Inflammatory macrophage (primary cell): ENCODE measurements around the gene ARHGAP31.
"Not testable (repeated sequence)": the region's sequence is repeated elsewhere in the genome, so short reads cannot be mapped to it uniquely, and the experiment has no call there.

Source experiments
- DNase-seq, 2 donors: peaks; one replicate each; pipeline ENCODE4 v3.0.0-alpha.2; 2020 to 2022
- total RNA-seq, 18 experiments: gene quantifications; one replicate each; lab custom pipeline; 2026; ENCODE audit warnings: mixed read lengths in 6 of 18, inconsistent platforms in 2 of 18; lab: John Stamatoyannopoulos, UW

Gene ARHGAP31, protein sequence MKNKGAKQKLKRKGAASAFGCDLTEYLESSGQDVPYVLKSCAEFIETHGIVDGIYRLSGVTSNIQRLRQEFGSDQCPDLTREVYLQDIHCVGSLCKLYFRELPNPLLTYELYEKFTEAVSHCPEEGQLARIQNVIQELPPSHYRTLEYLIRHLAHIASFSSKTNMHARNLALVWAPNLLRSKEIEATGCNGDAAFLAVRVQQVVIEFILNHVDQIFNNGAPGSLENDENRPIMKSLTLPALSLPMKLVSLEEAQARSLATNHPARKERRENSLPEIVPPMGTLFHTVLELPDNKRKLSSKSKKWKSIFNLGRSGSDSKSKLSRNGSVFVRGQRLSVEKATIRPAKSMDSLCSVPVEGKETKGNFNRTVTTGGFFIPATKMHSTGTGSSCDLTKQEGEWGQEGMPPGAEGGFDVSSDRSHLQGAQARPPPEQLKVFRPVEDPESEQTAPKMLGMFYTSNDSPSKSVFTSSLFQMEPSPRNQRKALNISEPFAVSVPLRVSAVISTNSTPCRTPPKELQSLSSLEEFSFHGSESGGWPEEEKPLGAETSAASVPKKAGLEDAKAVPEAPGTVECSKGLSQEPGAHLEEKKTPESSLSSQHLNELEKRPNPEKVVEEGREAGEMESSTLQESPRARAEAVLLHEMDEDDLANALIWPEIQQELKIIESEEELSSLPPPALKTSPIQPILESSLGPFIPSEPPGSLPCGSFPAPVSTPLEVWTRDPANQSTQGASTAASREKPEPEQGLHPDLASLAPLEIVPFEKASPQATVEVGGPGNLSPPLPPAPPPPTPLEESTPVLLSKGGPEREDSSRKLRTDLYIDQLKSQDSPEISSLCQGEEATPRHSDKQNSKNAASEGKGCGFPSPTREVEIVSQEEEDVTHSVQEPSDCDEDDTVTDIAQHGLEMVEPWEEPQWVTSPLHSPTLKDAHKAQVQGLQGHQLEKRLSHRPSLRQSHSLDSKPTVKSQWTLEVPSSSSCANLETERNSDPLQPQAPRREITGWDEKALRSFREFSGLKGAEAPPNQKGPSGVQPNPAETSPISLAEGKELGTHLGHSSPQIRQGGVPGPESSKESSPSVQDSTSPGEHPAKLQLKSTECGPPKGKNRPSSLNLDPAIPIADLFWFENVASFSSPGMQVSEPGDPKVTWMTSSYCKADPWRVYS (N-terminal part only)
- total RNA-seq, result 210 to 678 (median 261) reads per million in 18 experiments

DNA sequence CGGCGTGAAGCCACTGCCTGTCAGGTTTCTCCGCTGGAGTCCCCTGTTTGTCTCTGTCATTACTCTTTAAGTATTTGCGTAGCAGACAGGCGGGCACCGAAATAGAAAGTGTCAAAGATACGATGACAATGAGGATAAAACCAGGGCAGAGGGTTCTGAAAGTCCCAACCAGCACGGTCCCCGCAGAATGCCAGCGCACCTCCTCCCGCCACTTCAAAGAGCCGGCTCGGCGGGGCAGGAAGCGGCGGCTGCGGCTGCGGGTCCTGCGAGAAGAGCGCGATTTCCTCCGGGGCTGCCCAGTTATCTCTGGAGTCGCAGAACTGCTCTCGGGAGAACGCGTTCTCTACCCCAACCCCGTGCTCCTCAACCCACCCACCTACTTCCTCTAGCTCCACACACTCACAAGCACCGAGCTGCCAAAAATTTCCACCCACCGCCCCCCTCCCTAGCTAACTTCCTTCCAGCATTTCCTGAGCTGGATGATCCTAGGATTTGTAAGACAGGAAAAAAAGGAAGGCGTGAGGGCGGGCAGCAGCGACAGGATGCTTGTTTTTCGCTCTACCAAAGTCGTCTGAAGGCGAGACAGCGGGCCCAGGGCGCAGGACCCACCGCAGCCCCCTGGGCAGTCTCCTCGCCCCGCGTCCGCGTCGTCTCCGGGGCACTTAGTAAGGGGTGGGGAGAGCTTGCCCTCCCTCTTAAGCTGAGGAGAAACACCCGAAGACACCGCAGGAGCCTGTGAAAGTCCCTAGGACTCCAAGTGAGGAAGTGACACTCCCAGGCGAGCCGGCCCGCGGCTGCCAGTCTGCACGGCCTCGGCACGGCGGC is at the start of gene ARHGAP31:
Gene ARHGAP31 (plus strand): TSS at position 513 of the 825 bp plus-strand sequence. CDS start 522 bp downstream, outside the sequence.
- DNase-seq, result peak; percentile 88 to 94

DNA sequence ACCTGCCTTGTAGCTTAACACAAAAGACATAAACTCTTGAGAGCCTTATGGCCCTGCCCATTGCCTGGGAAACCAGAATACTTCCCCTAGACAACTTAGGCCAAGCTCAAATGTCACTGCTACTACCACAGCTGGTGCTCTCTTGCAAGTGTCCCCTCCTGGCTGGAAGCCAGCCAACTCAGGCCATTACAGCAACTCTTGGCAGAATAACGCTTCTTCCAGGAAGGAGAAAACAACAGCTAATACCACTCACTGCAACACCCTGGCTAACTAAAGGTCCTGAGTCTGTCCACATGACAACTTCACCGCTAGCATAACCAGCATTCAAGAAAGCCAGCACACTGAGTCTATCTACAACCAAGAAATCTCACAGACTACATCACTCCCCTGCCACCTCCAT is 48.4 kb upstream of the ARHGAP31 start:
- peak in 1 of 2 donors; percentile 12 for DNase-seq

DNA sequence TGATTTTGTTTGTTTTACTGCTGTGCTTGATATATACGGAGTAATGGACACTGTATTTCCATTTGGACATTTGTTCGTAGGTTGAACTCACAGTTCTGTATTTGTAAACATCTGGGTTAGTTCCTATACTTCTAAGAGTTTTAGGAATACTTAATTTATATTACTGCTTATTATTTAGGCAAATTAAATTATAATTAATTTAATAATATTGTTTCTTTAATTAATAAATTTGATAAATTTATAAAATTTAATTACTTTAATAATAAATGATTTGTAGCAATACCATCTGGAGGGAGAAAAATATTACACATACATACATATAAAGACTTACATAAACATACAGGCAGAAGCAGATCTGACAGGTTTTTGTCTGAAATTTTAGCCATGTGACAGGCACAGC is 39.0 kb upstream of the ARHGAP31 start:
- DNase-seq, result no peak

DNA sequence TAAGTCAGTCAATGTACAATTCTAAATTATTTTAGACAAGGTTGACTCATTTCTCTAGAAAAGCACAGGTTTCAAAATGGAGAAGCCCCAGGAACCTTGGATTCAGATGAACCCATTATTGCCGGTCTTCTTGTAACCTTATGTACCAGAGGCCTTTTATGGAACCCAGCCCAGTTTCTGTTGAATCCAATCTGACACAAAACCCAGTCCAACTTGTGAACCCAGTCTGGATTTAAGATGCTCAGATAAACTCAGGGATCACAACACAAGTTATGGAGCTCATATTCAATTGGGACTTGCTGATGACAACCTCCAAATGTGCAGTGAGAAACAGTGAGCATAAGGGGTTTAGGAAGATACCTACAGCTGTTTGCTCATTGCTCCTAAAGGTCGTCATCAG is 37.1 kb upstream of the ARHGAP31 start:
- no peak for DNase-seq

DNA sequence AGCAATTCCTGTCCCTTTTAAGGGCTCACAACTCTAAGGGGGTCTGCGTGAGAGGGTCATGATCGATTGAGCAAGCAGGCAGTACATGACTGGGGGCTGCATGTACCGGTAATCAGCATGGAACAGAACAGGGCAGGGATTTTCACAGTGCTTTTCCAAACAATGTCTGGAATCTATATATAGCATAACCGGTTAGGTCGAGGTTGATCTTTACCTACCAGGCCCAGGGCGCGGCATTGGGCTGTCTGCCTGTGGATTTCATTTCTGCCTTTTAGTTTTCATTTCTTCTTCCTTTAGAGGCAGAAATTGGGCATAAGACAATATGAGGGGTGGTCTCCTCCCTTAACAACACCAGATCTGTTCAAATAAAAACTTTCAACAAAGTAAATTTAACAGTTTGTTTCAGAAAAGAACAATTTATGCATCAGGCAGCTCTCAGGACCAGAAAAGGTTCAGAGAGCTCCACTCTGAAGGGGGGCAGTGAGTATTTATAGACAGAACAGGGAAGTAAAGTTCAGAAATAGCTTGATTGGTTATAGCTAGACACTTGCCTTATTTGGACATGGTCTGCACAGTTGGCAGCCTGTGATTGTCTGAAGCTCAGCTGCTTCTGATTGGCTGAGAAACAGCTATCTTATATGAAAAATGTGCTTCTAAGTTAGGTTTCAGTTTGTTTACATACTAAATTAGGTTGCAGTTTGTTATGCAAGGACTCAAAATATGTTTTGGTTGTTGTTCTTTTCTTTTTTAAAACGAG is 36.4 kb upstream of the ARHGAP31 start:
- peak; percentile 21 to 24 for DNase-seq

DNA sequence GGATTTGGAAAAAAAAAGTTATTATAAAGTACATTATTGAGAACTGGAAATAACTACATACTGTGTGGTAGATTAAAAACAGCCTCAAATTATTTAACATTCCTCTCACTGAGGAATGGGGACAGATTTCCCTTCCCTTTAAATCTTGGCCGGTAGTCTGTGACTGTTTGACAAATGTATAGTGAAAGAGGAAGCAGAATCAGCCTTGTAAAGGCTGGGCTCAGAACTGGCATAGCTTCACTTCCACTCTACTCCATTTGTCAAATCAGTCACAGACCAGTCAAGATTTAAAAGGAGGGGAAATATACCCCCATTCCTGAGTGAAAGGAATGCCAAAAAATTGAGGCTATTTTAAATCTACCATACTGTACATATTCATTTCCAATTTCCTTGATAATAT is 35.3 kb upstream of the ARHGAP31 start:
- DNase-seq, result peak; percentile 60 to 61

DNA sequence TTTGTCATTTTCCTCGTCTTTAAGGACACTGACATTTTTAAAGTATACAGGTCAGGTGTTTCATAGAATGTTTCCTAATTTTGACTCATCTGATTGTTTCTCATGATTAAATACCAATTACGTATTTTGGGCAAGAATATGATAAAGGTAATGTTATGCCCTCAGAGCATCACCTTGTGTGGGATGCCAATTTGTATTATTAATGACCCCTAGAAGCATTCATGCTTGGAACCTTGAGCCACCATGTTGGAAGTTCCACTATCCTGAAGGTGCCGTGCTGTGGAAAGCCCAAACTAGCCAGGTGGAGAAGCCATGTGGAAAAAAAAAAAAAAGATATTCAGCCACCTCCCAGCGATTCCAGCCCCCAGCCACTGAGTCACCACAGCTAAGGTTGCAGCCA is 34.4 kb upstream of the ARHGAP31 start:
- DNase-seq, result no peak

DNA sequence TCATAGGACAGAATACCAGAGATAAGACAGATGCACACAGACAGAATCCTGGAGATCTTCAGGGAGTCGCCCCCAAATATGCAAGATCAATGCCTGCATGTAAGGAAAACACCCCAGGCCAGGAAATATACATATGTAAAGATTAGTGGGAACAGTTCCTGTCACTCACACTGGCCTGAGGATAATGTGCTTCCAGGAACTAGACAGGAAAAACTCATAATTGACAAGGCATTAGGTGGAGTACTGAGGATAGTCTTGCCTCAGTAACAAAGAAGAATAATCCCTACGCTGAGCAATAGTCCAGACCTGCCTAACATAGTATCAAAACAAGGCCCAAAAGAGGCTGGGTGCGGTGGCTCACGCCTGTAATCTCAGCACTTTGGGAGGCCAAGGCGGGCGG is 33.1 kb upstream of the ARHGAP31 start:
- no peak for DNase-seq

DNA sequence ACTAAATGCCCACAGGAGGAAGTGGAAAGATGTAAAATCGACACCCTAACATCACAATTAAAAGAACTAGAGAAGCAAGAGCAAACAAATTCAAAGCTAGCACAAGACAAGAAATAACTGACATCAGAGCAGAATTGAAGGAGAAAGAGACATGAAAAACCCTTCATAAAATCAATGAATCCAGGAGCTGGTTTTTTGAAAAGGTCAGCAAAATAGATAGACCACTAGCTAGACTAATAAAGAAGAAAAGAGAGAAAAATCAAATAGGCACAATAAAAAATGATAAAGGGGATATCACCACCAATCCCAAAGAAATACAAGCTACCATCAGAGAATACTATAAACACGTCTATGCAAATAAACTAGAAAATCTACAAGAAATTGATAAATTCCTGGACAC is 24.0 kb upstream of the ARHGAP31 start:
- not testable (repeated sequence) for DNase-seq

DNA sequence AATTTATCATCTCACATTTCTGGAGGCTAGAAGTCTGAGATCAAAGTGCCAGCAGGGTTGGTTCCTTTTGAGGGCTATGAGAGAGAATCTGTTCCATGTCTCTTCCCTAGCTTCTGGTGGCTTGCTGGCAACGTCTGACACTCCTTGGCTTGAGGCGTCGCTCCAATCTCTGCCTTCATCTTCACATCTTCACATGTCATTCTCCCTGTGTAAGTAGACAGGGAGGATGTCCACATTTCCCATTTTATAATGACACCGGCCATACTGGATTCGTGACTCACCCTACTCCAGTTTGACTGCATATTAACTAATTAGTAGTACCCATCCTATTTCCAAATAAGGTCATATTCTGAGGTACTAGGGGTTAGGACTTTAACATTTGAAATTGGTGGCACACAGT is 17.5 kb upstream of the ARHGAP31 start:
- DNase-seq, result no peak

DNA sequence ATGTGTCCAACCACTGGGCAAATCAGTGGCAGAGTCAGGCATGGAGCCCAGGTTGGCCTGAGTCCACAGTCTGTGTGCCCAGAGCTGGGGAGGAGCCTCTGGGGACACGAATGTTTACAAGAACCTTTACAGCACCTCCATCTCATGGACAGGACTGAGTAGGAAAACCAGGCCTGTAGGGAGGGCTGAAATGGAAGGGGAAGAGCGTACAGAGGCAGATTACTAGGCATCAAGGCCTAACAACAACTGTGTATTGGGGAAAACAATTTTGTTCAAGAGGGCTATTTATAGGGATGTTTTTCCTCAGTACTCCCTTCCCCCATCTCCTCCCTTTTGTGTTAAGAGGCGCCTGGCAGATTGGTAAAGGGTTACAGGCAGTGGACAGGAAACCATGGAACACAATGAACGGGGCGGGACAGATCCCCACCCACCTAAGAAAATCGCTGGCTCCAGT is 15.1 kb upstream of the ARHGAP31 start:
- DNase-seq, result no peak

DNA sequence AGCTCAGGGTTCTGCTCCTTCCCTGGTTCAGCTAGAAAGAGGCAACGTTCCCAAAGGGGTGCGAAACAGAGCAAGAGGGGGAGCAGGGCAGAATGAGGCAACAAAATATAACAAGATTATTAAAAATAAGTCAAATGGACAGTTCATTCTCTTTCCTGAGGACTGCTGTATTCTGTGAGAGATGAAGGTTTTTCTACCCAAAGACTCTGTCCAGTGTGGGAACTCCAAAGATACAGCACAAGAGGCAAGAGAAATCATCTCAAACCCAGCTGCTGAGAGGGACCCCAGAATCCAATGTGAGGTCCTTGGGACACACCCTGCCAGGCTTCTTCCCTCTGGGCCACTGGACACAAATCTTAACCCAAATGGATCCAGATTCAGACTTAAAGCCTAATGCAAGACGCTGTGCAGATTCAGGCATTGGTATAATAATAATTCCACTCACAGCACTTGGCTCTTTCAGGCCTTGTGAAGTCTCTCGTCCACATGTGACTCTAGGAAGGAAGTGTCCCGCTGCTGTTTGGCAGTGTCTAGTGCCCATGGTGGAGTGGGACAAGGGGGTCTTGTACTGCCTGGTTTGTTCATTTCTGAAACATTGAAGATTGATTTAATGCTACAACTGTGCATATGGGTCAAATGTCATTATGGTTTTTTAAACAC is 14.5 kb upstream of the ARHGAP31 start:
- no peak for DNase-seq

DNA sequence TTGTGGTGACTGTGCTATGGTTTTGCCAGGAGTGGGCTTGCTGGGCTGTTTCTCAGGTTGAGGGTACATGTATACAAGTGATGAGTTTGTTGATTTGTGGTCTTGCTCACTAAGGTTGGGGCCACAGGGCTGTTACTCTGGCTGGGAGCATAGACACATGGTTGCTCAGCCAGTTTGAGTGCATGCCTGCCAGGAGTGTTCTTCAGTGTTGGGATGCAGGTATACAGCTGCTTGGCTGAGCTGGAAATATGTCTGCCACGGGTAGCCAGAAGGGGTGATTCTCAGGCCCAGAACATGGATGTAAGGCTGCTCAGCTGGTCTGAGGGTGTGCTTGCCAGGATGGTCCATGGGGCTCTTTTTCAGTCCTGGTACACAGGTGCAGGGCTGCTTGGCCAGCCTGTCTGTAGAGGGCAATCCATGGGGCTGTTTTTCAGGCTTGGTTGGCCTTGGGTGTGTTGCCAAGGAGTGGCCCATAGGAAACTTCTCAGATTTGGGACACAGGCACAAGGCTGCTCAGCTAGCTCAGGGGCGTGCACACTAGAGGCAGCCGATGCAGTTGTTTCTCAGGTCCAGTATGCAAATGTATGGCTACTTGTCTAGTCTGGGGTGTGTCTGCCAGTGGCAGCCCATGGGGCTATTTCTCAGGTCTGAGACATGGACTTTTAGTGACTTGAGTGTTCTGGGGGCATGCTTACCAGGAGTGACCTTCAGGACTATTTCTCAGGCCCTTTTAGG is 5.3 kb upstream of the ARHGAP31 start:
- no peak for DNase-seq

DNA sequence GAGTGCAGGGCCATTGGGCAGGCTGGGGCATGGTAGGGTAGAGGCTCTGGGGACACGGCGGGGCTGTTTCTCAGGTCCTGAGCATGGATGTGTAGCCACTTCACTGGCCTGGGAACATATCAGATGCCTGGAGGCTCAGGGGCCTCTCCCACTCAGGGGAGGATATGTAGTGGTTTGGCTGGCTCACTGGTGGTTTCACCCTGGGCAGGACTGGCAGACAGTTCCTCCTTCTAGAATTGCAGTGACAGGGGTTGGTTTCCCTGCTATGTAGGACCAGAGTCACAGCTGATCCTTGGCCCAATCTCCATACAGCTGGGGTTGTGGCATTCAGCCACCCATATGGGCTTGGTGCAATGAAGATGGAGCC is 4.8 kb upstream of the ARHGAP31 start:
- DNase-seq, result peak; percentile 68 to 69

DNA sequence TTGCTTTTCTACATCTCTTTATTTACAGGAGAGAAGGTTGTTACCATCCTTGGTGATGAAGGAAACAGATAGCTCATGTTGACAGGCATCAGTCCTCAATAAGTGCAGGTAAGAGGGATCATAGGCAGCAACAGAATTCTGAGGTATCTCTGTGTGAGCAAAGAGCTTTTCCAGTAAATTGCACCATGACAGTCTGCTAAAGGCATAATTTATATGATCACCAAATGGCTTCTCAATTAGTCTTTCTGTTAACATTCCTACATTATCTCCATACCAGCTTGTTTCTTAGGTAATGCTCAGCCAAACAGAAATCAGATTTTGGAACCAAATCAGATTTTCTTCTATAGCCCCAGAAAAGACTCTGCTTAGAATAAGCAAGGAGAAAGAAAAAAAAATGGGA is 3.6 kb upstream of the ARHGAP31 start:
- DNase-seq, result no peak

DNA sequence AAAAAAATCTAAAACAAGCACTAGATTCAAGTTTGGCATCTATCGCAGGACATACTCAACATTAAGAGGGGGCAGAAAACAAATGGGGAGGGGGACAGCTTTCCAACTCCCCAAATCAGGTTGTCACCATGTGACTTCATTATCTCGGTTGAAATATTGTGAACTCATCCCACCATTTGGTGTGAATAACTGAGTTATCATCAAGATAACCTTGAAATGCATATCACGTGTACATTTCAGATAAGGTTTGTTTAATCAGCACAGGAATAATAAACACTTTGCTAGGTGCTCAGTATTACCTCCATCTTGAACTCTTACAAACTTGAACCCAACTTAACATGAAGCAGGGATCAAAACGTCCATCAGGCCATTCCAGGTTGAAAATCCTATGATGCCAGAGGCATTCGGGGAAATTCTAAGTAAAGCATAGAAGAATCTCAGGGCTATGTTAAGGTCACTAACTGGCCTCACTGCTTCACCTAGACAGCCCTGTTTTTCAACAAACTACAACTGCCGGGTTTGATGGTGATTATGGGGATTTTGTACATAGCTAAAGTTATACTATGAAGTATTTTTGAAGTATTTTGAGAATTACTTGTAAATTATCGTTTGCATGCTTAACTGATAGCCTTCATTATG is 3.0 kb upstream of the ARHGAP31 start:
- DNase-seq, result no peak

DNA sequence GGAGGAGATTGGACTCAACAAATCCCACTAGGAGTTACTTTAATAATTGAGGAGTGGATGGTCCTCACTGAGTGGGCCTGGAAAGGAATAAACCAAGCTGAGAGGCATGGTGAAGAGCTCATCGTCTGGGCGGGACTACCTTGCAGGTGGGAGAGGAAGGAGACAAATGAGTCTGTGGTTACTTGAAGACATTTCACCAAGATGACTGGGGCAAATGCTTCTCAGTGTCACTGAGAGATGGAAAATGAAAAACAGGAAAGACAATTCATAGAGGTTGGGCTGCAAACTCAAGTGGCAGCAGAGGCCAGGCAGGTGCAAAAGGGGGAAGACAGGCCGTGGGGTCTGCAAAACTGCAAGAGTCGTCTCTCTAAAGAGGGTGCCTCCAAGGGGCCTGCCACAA is 1.5 kb upstream of the ARHGAP31 start:
- no peak for DNase-seq

DNA sequence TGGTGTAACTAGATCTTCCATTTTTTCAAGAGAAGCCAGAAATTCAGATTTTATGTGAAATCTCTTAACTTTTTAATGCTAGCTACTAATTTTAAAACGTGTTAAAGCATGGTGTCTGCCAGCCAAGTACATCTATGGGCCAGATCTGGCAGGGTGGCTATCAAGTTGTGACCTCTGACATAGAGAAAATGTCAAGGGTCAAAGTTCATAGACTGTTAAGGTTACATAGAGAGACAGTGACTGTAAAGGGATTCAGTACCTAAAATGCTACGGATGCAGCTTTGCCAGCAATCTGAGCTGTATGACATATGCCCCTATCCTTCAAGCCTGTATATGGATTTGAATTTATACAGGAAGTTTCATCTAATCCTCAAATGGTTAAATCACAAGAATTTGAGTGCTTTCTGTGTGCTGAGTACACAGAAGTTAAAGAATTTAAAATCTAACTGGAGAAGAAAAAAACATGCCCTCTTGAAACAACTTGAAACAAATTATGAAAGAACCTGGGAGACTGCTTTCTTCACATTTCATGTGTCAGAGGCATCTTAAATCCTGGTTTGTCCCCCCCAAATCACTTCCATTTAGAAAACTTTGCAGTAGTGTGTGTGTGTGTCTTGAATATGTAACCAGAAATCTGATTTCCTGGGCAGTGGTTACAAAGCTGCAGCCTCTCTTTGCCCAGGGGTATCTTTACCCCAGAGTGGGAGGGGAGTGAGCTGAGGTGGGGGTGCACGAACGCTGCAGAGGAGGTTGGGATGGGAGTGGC is 895 bp upstream of the ARHGAP31 start:
- no peak for DNase-seq
